GM18951 (cell line): ENCODE data around the gene PHLDA1.

Experiments used
- POLR2A ChIP-seq: IDR thresholded peaks from 4 replicates; pipeline ENCODE4 v1.6.1; 2011; ENCODE audit warnings: mild to moderate bottlenecking; ENCODE audit not compliant: insufficient read length, insufficient read depth; ENCODE audit errors: extremely low read depth
- in situ Hi-C: fragments of 300-500 bp; cut with MboI; formaldehyde crosslinking; loops from one replicate; pipeline ENCODE4 v1.12.0; 2022; ENCODE audit warnings: low sequenced_read_pairs, mixed read lengths, inconsistent platforms; ENCODE audit not compliant: unreplicated experiment

Gene PHLDA1

DNA sequence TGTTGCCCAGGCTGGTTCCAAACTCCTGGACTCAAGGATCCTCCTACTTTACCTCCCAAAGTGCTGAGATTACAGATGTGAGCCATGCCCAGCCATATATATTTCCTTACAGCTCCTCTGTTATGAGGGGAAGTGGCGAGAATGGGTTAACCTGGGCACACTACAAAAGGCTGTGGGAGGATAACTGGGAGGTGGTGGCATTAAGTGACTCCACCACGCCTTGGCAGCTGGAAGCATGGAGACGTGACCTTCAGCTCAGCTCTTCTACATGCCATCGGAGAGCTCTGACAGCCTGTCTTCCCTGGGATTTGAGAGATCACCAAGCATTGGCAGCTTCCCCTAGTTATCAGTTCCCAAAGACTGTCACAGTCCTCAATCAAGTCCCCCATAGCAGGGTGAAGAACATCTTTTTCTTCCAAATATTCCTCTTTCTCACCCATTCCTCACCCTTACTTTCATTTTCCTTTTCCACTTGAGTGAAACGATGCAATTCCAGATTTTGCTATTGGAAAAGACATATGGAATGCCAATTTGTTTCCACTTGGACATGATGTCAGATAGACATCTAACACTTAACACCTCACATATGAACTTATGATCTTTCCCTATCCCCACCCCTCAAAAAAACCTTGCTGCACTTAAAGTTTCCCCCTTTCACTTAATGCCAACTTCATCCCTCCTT is 48.5 kb downstream of the PHLDA1 start:
- in situ Hi-C loops = no loop called here
- no peak for TF ChIP-seq POLR2A

DNA sequence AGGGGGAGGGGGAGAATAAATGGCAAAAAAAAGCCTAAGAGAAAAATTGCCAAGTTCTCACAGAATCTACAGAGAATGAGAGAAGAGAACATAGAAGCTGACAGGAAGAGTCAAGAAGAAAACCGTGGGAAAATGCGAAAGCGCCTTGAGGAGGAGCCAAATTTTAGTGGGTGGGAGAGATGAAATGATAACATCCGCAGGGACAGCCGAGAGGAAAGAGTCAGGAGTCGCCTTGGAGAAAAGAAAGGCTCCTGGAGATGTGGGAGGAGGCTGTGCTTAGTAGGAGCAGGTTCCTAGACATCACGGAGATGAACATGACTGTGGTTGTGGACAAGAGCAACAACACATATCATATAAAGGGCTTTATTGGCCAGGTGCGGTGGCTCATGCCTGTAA is 49.4 kb downstream of the PHLDA1 start:
- TF ChIP-seq POLR2A = no peak
- in situ Hi-C loops = no loop called here

DNA sequence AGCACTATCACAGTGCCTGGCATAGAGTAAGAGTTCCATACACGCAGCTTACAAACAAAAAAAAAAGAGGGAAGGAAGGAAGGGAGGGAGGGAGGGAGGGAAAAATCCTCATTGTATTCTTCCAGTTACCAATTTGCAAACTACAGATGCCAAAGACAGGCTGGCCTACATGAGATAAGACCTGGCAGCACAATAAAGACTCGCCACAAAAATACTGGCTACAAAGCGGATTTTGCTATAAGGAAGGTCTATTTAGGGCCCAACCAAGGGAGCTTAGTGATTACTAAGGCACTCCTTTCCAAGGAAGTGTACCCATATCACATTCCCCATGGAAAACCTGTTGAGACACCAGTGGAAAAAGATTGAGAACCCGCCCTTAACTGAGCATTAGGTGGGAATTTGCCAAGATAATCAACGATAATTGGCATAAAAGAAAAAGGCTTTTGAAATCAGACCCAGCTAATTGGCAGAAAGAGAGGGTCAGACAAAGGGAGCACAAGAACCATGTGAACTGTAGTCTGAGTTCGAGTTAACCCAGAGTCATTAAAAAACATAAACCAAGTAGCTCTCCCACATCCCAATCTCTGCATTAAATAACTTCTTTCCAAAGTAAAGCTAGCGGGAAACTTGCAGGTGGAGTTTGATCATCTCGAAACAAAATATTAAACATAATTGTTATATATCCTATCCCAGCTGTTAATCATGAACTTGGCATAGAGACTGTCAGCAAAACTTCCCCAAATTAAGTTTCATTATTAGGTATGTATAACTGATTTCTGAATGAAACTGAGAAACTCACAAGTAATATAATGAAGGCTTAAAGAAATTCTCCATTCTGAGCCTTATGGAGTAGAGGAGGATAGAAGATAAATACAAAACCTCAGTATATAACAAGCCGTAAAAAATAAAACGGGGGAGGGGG is 50.1 kb downstream of the PHLDA1 start:
- no peak for TF ChIP-seq POLR2A
- in situ Hi-C loops = no loop called here

DNA sequence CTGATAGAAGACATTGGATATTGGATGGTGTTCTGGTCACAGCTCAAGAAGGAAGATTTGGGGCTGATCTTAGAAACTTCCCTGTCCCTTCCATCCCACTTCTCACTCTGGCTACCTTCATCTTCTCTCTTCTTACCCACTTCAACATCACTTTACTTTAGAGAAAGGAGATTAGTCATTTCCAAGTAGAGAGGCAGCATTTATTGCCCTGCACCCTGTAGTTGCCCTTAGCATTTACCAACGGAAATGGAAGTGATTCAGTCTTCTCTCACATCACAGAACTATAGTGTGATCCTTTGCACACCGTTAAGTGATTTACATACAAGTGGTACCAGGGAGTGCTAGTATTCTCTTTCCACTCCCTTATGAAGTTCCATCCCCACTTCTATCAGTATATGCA is 52.4 kb downstream of the PHLDA1 start:
- in situ Hi-C loops = no loop called here

DNA sequence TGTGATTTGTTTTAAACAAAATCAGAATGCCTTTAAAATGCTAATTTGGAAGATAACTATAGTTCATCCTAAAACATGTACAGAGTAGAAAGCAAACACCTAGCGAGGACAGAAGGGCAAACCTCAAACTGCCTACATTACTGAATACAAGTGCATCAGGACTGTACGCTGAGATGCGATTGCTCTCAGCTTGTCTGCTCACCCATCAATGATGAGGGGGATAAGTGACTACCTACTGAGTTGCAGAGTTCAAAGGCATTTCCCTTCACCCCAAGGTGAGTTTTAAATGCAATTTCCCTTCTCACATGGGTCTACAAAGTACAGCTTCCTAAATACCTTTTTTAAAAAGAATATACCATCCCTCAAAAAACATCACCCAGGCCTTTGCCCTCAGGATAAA is 52.9 kb downstream of the PHLDA1 start:
- no peak for TF ChIP-seq POLR2A
- in situ Hi-C loops = no loop called here

More for the DNA sequence above, 52.4 kb downstream of the PHLDA1 start:
- no peak for TF ChIP-seq POLR2A

GRCh38 chr12:75977952-75978671 is 53.5 kb downstream of the PHLDA1 start:
- TF ChIP-seq POLR2A = no peak

GRCh38 chr12:75977590-75977951 is 54.0 kb downstream of the PHLDA1 start:
- no peak for TF ChIP-seq POLR2A
- in situ Hi-C loops = no loop called here

More at GRCh38 chr12:75977952-75978671, 53.5 kb downstream of the PHLDA1 start:
- in situ Hi-C loops = no loop called here

- in situ Hi-C loops = no loop called here
- no peak for TF ChIP-seq POLR2A
These were observed 54.7 kb downstream of the PHLDA1 start for GRCh38 chr12:75976913-75977312.

GRCh38 chr12:75976113-75976512 is 55.5 kb downstream of the PHLDA1 start:
- no peak for TF ChIP-seq POLR2A
- in situ Hi-C loops = no loop called here

GRCh38 chr12:75975702-75976101 is 55.9 kb downstream of the PHLDA1 start:
- in situ Hi-C loops = no loop called here
- no peak for TF ChIP-seq POLR2A
